Vagina (tissue), 2 donors: Measurements from ENCODE around the gene TIPARP.

Experiments
- POLR2A ChIP-seq, 2 donors: fragments of 450-650 bp; IDR thresholded peaks; one replicate each; pipeline ENCODE4 v1.6.1; 2017; ENCODE audit warnings: antibody characterized with exemption in 2 of 2, mild to moderate bottlenecking in 2 of 2, moderate library complexity in 2 of 2
- POLR2AphosphoS5 ChIP-seq, 2 donors: sonication (generic); formaldehyde crosslinking; IDR thresholded peaks; one replicate each; pipeline ENCODE4 v1.9.0; 2017; ENCODE audit warnings: antibody characterized with exemption in 2 of 2, mild to moderate bottlenecking in 2 of 2, low read depth in 1 of 2; ENCODE audit not compliant: insufficient read depth in 1 of 2

- TF ChIP-seq POLR2A (IDR thresholded peaks at IDR 0.05) (no peak), POLR2AphosphoS5 (IDR thresholded peaks at IDR 0.05; ENCODE audit: insufficient read depth in 1 of 2, low read depth in 1 of 2) (no peak)
Measured at GRCh38 chr3:156670077-156670476, 4.3 kb upstream of the TIPARP start.
